Activated CD4-positive, alpha-beta T cell treated with anti-CD3 and anti-CD28 coated beads for 36 hours (primary cell): ENCODE data around the gene RASAL3. TPM values are rescaled to one million over a fixed set of nuclear protein-coding genes. Genes with fewer than 3 reads are reported as not detected.

Experiments used
- ATAC-seq: fragments of 200-7000 bp; cut with Tn5 transposase; one replicate; pipeline ENCODE4 v1.10.0; 2021; ENCODE audit warnings: mild to moderate bottlenecking, moderate library complexity
- CTCF ChIA-PET: fragments of 350-600 bp; sonication (Branson Sonifier 250); formaldehyde crosslinking; loops from one replicate; lab custom pipeline; 2021; ENCODE audit warnings: antibody characterized with exemption; lab: Charles Lee
- POLR2A ChIA-PET: fragments of 350-600 bp; sonication (Branson Sonifier 250); formaldehyde crosslinking; loops from one replicate; lab custom pipeline; 2021; ENCODE audit warnings: antibody characterized with exemption, inconsistent platforms; lab: Charles Lee
- DNase-seq: peaks from one replicate; pipeline ENCODE4 v3.0.0-alpha.2; 2020
- H3K27ac Mint-ChIP-seq: one replicate; pipeline ENCODE4 v1.8.0; 2021; ENCODE audit warnings: mixed read lengths
- H3K27me3 Mint-ChIP-seq: one replicate; pipeline ENCODE4 v1.8.0; 2021; ENCODE audit warnings: mixed read lengths
- H3K36me3 Mint-ChIP-seq: one replicate; pipeline ENCODE4 v1.8.0; 2021; ENCODE audit warnings: low read depth, mixed read lengths
- H3K4me1 Mint-ChIP-seq: one replicate; pipeline ENCODE4 v1.8.0; 2021; ENCODE audit warnings: mixed read lengths
- H3K4me3 Mint-ChIP-seq: one replicate; pipeline ENCODE4 v1.8.0; 2021; ENCODE audit warnings: mild to moderate bottlenecking, moderate library complexity, mixed read lengths
- H3K9me3 Mint-ChIP-seq: one replicate; pipeline ENCODE4 v1.8.0; 2021; ENCODE audit warnings: low read depth, mixed read lengths
- intact Hi-C, 2 experiments: fragments of 100-400 bp; cut with DNase I in 1 of 2; cut with micrococcal nuclease in 1 of 2; formaldehyde crosslinking; loops; one replicate each; pipeline versions ENCODE4 v1.14.2 to v1.15.1; 2022 to 2024; cut with DNase I, micrococcal nuclease
- total RNA-seq, 2 experiments: library from RNA; stranded (reverse); gene quantifications; one replicate each; pipeline ENCODE4 v1.2.3, GENCODE V29; 2021

The RASAL3 gene
- total RNA-seq, 2 experiments from 2014 or later = 80.7 to 97.7 TPM

DNA sequence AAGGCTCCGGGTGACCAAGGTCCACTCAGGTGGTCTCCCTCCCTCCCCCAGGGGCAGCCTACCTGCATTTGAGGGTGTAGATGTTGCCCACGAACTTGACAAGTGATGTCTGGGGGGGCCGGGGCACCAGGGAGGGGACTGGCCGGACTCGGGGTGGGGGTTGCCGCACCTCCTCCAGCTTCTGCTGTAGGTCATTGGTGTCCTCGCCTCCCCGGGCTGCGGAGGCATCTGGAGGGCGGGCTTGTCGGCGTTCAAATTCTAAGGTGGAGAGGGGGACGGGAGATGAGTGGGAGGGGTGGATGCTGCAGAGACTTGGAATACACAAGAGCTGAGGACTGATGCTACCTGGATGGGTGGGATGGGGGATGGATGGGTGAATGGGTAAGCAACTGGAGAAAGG, 40.2 kb downstream of the RASAL3 start:
- no peak for ATAC-seq
- Mint-ChIP-seq H3K4me1 (peaks cover 8% of the 10 kb centered on the region), H3K36me3 (peaks cover 43% of the 10 kb centered on the region), H3K27ac (no peak overlapping the region), H3K27me3 (no peaks in the 10 kb centered on the region), H3K4me3 (no peak overlapping the region), H3K9me3 (no peaks in the 10 kb centered on the region)
- intact Hi-C loops = no loop called here
- ChIA-PET POLR2A (interaction anchor here (0.5 kb wide), 1 partner anchor 12 kb away, joined by 4 read pairs; no protein-coding TSS in a partner anchor), CTCF (interaction anchor here (0.9 kb wide), 1 partner anchor 131 kb away, joined by 4 read pairs; no protein-coding TSS in a partner anchor)
- no peak for DNase-seq

DNA sequence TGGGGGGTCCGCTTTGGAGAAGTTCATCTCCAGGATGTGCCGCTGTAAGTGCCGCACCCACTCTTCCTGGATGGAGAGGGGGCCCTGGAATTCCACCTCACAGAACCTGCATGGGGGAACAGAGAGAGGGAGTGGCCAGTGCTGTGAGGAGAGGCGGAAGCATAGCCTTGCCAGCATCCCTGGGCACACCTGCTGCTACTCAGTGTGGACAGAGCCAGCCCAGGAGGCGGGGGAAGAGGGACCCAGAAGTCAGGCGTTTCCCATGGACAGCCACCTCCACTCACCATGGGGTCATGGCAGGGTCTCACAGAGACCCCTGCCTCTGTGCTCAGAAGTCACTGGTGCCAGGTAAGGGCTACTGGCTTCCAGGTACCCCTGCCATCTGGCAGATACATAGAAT, 41.2 kb downstream of the RASAL3 start:
- Mint-ChIP-seq H3K4me1 (peaks cover 8% of the 10 kb centered on the region), H3K9me3 (no peaks in the 10 kb centered on the region), H3K4me3 (no peak overlapping the region), H3K27me3 (no peaks in the 10 kb centered on the region), H3K36me3 (peaks cover 46% of the 10 kb centered on the region), H3K27ac (no peak overlapping the region)
- ATAC-seq = no peak
- intact Hi-C loops = no loop called here
- POLR2A ChIA-PET = no interaction called here
- CTCF ChIA-PET = interaction anchor here (0.9 kb wide), 1 partner anchor 132 kb away, joined by 4 read pairs; no protein-coding TSS in a partner anchor
- no peak for DNase-seq

DNA sequence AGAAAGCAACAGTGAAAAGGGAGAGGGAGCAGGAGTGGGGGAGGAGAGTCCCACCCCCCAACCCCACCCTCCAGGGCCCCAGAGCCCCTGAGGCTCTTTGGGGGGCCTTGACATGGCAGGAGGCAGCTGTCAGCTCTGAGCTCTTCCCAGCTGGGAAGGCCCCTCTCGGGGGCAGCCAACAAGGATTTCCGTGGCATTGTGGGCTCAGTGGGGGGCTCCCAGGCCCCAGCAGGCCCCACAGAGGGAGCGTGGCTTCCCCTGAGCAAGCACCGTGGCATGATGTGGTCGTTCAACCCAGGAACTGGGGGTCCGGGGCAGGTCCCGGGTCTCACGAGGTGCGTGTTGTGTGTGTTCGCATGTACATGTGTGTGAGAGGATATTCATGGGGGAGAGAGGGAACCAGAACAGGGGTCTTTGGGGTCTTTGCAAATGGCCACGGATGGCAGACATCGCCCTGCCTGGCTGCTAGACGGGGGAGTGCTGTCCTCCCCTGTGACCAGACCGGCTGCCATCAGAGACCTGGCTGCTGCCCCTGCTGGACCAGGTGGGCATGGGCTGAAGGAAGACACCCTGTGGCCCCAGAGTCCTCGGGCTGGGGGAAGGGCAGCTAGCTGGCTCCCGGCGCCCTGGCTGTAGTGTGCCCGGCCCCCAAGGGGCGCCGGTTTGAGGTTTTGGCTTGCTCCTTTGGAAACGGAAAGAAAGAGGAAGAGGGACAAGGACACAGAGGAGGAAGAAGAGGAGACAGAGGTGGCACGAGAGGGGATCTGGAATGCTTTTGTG, 41.9 kb downstream of the RASAL3 start:
- no peak overlapping the region for H3K27ac Mint-ChIP-seq
- no peaks in the 10 kb centered on the region for H3K9me3 Mint-ChIP-seq
- ChIA-PET POLR2A (no interaction called here), CTCF (interaction anchor here (1.4 kb wide), 1 partner anchor 133 kb away, joined by 6 read pairs; no protein-coding TSS in a partner anchor)
- H3K27me3 Mint-ChIP-seq = no peaks in the 10 kb centered on the region
- intact Hi-C loops = no loop called here
- no peak overlapping the region for H3K4me3 Mint-ChIP-seq
- peaks cover 43% of the 10 kb centered on the region for H3K36me3 Mint-ChIP-seq
- peaks cover 14% of the 10 kb centered on the region for H3K4me1 Mint-ChIP-seq
- no peak for DNase-seq
- ATAC-seq = no peak

DNA sequence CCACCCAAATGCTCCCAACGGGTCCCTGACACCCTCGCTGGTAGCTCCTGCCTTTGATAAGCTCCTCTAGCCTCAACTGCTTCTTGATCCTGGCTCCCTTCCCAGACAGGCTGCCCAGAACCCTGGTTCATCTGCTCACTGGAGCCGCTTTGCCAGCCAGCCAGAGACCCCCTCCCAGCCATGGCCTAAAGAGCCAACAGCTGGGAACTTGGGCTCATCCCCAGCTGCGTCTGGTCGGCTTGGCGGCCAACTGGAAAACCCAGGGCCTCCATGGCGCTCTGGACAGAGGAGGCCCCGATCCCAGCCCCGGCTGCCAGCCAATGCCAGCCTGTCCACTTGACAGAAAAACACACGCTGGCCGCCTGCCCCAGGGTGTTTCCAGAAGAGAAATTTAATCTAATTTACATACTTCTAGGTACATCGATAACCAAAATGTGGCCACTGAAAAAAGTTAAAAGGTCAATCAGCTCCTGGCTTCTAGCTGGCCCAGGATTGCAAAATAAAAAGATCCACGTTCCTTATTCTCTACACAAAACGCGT, 42.6 kb downstream of the RASAL3 start:
- no peak for ATAC-seq

DNA sequence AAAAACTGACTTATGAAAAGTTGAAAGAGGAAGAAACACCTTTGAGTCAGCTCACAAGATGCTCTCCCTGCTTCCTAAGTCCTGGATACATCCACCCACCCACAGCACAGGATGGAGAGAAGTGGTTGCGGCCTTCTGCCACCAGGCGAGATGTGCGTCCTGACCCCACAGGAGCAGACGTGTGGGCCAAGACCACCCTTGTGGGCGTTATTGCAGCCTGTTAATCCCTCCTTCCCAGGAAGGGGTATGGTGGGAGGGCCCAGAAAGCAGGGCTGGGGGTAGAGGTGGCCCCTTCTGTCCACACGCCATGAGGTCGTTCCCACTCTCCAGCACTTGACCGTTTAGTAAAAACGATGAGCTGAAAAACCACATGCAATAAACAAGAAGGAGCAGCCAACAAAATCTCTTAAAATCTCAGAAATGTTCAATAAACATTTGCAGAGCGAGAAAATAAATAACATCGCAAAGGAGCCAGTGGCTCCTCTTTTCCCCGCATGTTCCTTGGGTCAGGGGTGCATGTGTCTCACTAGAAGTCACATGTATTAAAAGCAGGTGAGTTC, 43.1 kb downstream of the RASAL3 start:
- H3K36me3 Mint-ChIP-seq = peaks cover 39% of the 10 kb centered on the region
- ChIA-PET CTCF (interaction anchor here (0.6 to 5.1 kb wide), 7 partner anchors 13 to 244 kb away, joined by 3 to 72 read pairs (median 17); no protein-coding TSS in a partner anchor), POLR2A (interaction anchor here (1.0 kb wide), 1 partner anchor 12 kb away, joined by 3 read pairs; no protein-coding TSS in a partner anchor)
- no peak overlapping the region for H3K4me3 Mint-ChIP-seq
- no peak for ATAC-seq
- no peaks in the 10 kb centered on the region for H3K9me3 Mint-ChIP-seq
- peaks cover 27% of the 10 kb centered on the region for H3K4me1 Mint-ChIP-seq
- intact Hi-C loops = no loop called here
- H3K27ac Mint-ChIP-seq = no peak overlapping the region
- no peaks in the 10 kb centered on the region for H3K27me3 Mint-ChIP-seq
- no peak for DNase-seq

More for the DNA sequence above, 42.6 kb downstream of the RASAL3 start:
- intact Hi-C loops = no loop called here
- H3K36me3 Mint-ChIP-seq = peaks cover 41% of the 10 kb centered on the region
- ChIA-PET CTCF (interaction anchor here (1.0 to 1.4 kb wide), 2 partner anchors 134 to 244 kb away, joined by 3 to 6 read pairs; no protein-coding TSS in a partner anchor), POLR2A (interaction anchor here (1.0 kb wide), 1 partner anchor 12 kb away, joined by 3 read pairs; no protein-coding TSS in a partner anchor)
- no peaks in the 10 kb centered on the region for H3K27me3 Mint-ChIP-seq
- H3K27ac Mint-ChIP-seq = no peak overlapping the region
- H3K4me1 Mint-ChIP-seq = peaks cover 21% of the 10 kb centered on the region
- no peaks in the 10 kb centered on the region for H3K9me3 Mint-ChIP-seq
- no peak overlapping the region for H3K4me3 Mint-ChIP-seq
- no peak for DNase-seq

DNA sequence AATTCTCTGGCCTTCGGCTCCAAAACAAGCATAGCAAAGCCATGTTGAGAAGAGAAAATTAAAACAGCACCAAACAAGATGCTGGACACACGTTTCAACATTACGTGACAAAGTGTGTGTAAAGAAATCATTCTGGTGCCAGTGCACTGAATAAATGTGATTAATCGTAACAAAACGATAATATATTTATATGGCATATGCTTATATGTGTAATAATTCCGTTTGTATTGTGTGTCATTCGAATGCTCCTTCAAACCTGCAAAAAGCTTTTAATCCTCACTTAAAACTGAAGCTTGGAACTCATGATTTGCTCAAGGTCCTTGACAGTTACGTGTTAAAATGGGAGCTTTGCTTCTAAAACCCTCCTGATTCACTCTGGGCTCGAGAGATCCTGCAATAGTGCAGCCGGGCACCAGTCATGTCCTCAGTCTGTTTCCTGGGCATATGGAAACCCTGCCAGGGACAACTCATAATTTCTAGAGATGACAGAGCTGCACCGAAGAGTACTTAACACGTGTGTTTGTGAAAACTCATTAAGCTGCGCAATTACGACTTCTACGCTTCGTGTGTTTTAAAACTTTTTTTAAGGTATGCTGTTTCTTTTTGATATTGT, 44.8 kb downstream of the RASAL3 start:
- intact Hi-C loops = loop anchor here (1.0 to 5.0 kb wide), 13 partner anchors 13 to 294 kb away; partner anchors contain the start of genes AKAP8 (in 2 of the 2), BRD4 (in 2 of the 2) and RASAL3 (in 1 of the 2)
- DNase-seq (peak; percentile 34), ATAC-seq (no peak)
- peak overlapping the region; percentile 98 for H3K4me3 Mint-ChIP-seq
- peak overlapping the region; percentile 42 for H3K27ac Mint-ChIP-seq
- H3K27me3 Mint-ChIP-seq = no peaks in the 10 kb centered on the region
- peaks cover 36% of the 10 kb centered on the region for H3K4me1 Mint-ChIP-seq
- POLR2A ChIA-PET = interaction anchor here (0.6 to 3.0 kb wide), 13 partner anchors 10 to 714 kb away, joined by 3 to 33 read pairs (median 4); partner anchors contain the start of gene AKAP8
- no peaks in the 10 kb centered on the region for H3K9me3 Mint-ChIP-seq
- H3K36me3 Mint-ChIP-seq = peaks cover 37% of the 10 kb centered on the region
- CTCF ChIA-PET = interaction anchor here (0.6 to 5.1 kb wide), 33 partner anchors 9 to 678 kb away, joined by 3 to 72 read pairs (median 4); partner anchors contain the start of genes AKAP8, PGLYRP2 and RASAL3

DNA sequence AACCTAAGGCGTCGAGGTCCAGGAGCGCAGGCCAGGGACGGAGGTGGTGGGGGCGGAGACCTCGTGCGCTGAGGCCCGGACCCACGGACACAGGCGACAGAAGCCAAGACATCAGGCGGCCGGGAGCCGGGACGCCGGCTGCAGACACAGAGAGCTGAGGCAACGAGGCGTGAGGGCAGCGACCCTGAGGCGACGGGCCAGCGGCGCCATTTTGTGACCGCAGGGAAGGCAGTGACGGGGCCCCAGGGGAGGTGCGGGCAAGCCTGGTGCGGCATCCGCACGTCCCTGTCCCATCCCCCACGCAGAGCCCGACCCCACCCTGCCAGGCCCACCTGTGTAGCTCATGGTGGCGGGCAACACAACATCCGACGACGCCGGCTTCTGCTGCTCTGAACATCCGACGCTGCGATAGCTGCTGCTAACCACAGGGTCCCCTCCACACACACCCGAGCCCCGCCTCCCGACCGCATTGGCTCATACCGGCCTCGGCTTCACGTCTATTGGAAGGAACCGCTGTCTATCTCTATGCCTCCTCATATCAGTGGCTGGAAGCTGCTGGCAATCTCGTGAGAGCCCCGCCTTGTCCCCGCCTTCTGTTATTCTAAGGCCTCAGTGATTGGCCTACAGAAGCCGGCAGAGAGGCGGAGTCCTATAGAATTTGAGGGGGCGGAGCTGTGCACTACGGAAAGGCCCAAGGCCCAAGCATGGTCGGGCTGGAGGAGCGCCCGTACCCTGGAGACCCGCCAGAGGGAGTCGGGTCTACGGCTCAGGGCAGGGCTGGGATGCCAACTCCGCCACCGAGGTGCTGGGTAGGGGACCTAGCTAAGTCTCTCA, 45.5 kb downstream of the RASAL3 start, which contains the start of gene AKAP8L:
TSS of gene AKAP8L (minus strand) at position 410 of the 834 bp plus-strand sequence. CDS start at position 345, 65 bp downstream.
- peaks cover 32% of the 10 kb centered on the region for H3K36me3 Mint-ChIP-seq
- ATAC-seq = peak; percentile 98
- CTCF ChIA-PET = interaction anchor here (0.6 to 5.1 kb wide), 33 partner anchors 9 to 677 kb away, joined by 3 to 72 read pairs (median 4); partner anchors contain the start of genes AKAP8, PGLYRP2 and RASAL3

DNA sequence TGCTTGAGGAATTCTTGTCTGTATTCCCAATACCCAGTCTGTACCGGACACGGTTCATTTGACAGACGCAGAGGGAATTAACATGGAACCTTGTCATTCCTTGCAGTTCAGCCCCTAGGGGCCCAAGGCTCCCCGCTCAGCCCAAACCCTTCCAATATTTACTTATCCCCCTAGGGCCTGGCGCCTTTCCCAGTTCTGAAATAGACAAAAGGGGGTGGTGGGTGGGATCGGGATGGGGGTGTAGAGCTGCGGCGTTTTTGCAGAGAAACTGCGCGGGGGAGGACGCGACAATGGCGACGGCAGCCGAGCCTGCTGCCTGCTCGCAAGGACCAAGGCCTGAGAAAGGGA, 46.1 kb downstream of the RASAL3 start:
- peak overlapping the region; percentile 98 for H3K27ac Mint-ChIP-seq
- ATAC-seq = no peak

More for the DNA sequence above, 45.5 kb downstream of the RASAL3 start, which contains the start of gene AKAP8L:
- H3K27me3 Mint-ChIP-seq = no peaks in the 10 kb centered on the region
- peak within 1 kb of the TSS; percentile 98 for H3K4me3 Mint-ChIP-seq
- intact Hi-C loops = loop anchor here (1.0 to 5.0 kb wide), 13 partner anchors 14 to 293 kb away; partner anchors contain the start of genes AKAP8 (in 2 of the 2), BRD4 (in 2 of the 2) and RASAL3 (in 1 of the 2)
- POLR2A ChIA-PET = interaction anchor here (0.6 to 3.0 kb wide), 16 partner anchors 10 to 714 kb away, joined by 3 to 33 read pairs (median 4); partner anchors contain the start of gene AKAP8
- peak; percentile 99 for DNase-seq
- H3K27ac Mint-ChIP-seq = peak within 1 kb of the TSS; percentile 98
- peaks cover 37% of the 10 kb centered on the region for H3K4me1 Mint-ChIP-seq
- no peaks in the 10 kb centered on the region for H3K9me3 Mint-ChIP-seq

DNA sequence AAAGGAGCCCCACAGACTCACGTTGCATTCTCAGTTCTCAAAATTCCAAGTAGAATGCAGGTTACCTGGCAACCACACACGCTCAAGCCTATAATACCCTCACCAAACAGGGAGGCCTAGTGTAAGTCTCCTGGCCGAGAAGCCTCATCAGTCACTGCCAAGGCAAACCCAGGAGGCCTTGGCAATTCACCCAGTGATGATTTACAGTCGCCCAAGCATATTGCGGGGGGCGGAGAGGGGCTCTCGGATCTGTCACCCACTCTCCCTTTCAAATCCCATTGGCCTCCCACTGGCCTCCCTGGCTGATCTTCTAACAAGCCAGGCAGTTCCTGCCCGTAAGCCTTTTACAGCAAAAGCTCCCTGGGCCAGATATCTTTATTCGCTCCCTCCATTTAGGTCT, 46.6 kb downstream of the RASAL3 start:
- peak overlapping the region; percentile 98 for H3K27ac Mint-ChIP-seq
- no peaks in the 10 kb centered on the region for H3K9me3 Mint-ChIP-seq
- DNase-seq (no peak), ATAC-seq (no peak)
- H3K36me3 Mint-ChIP-seq = peaks cover 24% of the 10 kb centered on the region
- CTCF ChIA-PET = interaction anchor here (1.0 to 5.1 kb wide), 5 partner anchors 17 to 240 kb away, joined by 3 to 72 read pairs (median 10); no protein-coding TSS in a partner anchor
- intact Hi-C loops = loop anchor here in 1 of 2 experiments (2.0 to 5.0 kb wide), 2 partner anchors 49 to 85 kb away; partner anchors contain the start of gene BRD4
- H3K4me3 Mint-ChIP-seq = peak overlapping the region; percentile 98
- POLR2A ChIA-PET = interaction anchor here (1.0 to 3.0 kb wide), 4 partner anchors 12 to 138 kb away, joined by 3 to 33 read pairs (median 16); partner anchors contain the start of gene AKAP8
- H3K27me3 Mint-ChIP-seq = no peaks in the 10 kb centered on the region
- H3K4me1 Mint-ChIP-seq = peaks cover 47% of the 10 kb centered on the region

More for the DNA sequence above, 46.1 kb downstream of the RASAL3 start:
- POLR2A ChIA-PET = interaction anchor here (0.6 to 3.0 kb wide), 10 partner anchors 11 to 280 kb away, joined by 3 to 33 read pairs (median 4); partner anchors contain the start of gene AKAP8
- Mint-ChIP-seq H3K4me3 (peak overlapping the region; percentile 98), H3K9me3 (no peaks in the 10 kb centered on the region), H3K27me3 (no peaks in the 10 kb centered on the region), H3K4me1 (peaks cover 42% of the 10 kb centered on the region), H3K36me3 (peaks cover 29% of the 10 kb centered on the region)
- intact Hi-C loops = loop anchor here in 1 of 2 experiments (2.0 to 5.0 kb wide), 2 partner anchors 49 to 86 kb away; partner anchors contain the start of gene BRD4
- no peak for DNase-seq
- CTCF ChIA-PET = interaction anchor here (1.0 to 5.1 kb wide), 14 partner anchors 9 to 329 kb away, joined by 3 to 72 read pairs (median 10); partner anchors contain the start of gene AKAP8
